Inflammatory macrophage treated with lipopolysaccharide for 4 hours (primary cell): ENCODE results near the gene GRM8.
"Not testable (repeated sequence)": the region's sequence is repeated elsewhere in the genome, so short reads cannot be mapped to it uniquely, and the experiment has no call there.

ENCODE experiments used
- DNase-seq: peaks from one replicate; pipeline ENCODE4 v3.0.0-alpha.2; 2020

The GRM8 gene

DNA sequence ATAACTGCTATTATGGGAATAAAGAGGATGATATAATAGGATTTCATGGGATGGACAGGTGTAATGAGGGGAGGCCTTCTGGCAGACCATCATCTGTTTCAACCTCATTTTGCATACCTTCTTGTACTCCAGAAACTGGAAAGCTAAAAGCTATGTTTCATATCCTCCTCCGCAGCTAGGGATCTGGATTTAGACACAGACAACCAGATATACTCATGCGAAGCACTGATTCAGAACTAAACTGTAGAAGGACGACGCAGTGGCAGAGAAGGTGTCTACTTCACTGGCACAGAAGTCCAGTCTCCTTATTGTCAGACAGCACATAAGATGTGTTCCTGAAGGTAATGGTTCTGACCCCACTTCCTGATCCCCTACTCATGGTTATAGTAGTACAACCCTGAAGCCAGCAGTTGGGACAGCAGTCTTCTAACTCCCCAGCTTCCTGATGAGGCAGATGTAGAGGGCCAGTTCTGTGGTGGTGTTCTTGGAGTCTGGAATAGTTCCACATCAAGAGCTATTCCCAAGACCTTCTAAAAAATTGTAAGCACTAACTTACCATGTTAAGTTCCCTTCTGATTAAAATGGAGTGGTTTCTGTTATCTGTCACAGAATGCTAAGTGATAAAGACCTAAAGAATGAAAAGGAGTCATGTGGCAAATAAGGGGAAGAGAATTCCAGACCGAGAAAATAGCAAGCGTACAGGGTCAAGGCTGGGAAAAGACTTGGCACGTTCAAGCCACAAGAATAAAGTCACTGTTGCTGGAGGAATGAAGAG, 550.3 kb downstream of the GRM8 start:
- DNase-seq = no peak

DNA sequence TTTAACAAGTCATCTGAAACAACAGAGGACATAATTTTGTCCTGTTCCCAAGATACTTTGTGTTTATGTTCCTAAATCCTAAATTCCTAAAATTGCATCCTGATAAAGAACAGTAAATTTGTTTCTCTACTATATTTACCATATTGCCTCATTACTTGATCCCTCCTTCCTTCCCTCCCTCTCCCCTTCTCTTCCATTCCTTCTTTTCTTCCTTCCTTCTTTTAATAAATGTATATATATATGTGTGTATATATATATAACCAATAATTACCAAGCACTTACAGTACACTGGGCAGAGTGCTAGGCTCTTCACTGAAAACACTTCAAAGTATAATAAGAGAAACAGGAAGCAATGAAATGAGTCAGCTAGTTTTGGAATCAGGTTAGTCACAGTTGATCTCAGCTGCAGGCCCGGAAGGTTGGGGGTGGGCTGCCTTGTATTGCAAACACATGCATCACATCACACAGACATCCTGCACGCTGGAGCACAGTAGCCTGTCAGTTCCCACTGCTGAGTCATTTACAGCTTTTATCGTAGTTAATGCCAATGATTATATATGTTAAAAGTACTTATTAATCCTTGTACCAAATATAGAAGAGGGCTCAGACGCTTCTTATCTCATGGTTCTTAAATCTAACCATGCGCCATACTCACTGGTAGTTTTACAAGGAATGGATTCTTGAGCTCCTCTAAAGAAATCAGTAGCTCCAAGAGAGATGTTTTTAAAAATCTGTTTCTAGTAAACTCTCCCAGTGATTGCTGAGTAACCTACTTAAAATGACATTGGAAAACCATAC, 551.7 kb downstream of the GRM8 start:
- peak; percentile 93 for DNase-seq

DNA sequence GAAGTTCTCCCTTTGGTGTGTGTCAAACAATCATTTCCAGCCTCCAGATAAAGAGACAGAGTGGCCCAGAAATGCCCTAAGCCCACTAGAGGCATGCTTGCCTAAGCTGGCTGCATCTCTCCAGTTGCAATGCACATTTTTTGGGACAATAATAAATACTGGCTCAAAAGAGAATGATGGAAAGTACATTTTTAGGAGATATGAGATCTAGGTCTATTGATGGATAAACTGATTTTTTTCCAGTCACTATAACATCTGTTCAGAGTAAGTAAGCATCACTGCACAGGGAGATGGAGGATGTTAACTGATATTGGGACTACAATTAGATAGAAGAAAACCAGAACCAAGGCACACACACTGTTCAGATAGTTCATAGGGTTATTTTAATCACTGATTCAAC, 553.0 kb downstream of the GRM8 start:
- DNase-seq = no peak

DNA sequence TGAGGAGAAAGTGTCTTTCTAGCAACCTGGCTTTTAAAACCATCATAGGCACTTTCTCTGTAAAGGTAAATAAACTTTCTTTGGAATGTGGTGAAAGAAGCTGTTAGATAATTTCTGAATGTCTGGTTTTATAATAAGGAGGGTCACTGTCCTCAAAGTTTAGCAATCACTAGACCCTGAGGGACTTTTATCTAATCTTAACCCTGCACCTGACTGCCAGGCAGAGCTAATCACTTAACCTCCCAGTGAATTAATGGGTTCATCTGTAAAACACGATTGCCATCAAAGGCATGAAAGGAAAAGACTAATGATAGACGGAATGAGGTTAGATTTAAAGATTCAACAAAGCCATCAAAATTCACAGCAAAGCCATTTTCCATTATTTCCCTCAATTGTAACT, 553.8 kb downstream of the GRM8 start:
- no peak for DNase-seq

DNA sequence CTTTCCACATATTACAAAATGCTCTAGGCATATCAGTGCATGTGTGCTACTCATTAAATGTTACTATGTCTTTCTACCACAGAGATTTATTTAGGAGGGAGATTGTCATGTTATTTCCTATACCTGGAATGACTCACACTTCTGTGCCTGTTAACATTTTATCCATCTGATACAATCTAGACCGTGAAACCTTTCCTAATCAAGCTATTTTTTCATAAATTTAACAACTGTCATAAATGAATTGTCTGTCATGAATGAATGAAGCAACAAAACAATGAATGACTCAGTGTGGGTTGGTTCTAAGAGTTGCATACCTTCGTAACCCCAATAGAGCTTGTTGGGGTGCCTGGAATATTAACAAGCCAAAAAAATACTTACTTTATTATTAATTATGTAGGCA, 554.3 kb downstream of the GRM8 start:
- no peak for DNase-seq

DNA sequence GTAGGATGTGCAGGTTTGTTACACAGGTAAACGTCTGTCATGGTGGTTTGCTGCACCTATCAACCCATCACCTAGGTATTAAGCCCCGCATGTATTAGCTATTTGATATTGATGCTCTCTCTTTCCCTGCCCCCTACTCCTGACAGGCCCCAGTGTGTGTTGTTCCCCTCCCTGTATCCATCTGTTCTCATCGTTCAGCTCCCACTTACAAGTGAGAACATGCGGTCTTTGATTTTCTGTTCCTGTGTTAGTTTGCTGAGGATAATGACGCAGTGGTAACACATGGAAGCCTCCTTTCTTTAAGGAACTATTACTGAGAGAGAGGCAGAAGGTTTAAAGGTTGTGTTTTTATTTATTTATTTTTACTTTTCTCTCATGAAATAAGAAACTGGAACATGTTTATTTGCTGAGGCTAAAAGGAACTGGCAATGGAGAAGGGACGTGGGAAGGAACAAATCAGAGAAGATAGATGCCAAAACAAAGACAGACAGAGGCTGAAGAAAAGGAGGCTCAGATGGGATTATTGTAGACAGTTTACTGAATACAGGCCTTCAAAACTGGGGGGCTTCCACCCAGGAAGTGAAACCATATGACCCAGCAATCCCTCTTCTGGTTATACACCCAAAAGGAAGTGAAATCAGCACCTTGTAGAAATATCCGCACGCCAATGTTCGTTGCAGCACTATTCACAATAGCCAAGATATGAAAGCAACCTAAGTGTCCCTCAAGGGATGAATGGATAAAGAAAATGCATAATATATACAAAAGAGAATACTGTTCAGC, 556.3 kb downstream of the GRM8 start:
- DNase-seq = peak; percentile 60

DNA sequence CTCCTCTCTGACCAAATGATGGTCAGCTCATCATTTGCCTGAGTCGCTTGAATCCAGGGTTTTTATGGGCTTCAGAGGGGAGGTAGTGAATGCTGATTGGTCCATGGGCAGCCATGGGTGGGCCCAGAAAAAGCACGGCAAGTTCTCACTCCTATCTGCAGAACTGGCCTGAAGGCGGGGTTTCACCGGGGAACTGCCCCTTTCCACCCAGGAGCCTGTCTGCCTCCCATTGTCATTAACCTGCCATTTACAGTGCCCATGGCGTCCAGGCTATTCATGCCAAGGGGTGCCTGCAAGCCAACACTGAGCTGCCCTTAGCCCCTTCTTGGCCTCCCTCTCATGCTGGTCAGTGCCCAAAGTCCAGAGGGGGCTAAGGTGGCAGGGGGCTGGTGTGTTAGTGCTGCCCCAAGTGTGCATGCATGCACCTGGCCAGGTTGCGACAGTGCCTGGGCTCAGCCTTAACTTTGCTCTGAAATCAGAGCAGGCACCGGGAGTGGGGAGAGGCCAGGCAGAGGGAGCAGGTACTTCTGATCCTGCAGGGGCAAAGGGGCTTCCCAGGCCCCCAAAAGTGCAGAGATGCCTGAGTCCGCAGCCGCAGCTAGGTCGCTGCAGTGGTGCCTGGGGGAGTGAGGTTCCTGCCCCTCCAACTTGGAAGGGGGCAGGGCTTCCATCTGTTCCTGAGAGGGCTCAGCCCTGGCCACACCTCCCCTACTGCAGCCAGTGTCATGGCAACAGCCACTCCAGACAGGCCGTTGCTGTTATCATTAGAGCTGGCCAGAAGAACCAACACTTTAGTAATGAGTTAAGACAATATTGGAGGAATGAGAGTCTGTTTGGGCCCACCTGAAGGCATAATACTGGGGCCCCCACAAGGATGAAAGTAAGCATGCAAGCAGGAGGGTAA, 561.6 kb downstream of the GRM8 start:
- DNase-seq = no peak

DNA sequence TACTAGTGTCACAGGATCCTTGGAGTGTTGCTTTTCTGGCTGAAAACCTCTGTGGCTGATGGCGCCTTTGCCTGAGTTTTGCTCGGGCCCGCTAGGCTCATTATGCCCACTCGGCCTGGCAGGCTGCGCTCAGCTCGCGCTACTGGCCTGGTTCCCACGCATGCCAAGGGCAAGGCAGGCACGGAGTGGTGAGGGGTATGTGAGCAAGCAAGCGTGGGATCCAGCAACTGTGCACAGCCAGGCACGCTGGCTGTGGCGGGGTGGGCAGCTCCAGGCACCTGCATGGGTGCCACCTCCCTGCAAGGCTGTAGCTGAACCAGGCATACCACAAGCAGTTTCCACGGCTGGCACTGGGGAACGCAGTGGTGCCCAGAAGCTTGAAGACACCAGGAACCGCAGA, 562.6 kb downstream of the GRM8 start:
- no peak for DNase-seq

DNA sequence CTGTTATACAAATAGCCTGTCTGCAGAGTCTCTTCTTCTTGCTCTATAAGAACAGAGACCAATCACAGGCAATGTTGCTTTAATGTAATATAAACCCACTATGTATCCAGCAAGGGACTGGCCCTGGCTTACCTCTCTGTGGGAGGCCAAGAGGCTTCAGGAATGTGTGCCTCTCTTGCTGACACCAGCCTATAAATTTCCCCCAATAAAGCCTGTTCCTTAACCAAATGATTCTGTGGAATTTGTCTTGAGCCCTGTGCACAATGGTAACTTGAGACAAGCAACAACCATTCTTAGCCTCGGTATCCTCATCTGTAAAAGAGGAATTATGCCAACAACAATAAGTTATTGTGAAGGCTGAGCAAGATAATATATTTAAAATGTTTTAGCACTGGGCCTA, 563.7 kb downstream of the GRM8 start:
- no peak for DNase-seq

DNA sequence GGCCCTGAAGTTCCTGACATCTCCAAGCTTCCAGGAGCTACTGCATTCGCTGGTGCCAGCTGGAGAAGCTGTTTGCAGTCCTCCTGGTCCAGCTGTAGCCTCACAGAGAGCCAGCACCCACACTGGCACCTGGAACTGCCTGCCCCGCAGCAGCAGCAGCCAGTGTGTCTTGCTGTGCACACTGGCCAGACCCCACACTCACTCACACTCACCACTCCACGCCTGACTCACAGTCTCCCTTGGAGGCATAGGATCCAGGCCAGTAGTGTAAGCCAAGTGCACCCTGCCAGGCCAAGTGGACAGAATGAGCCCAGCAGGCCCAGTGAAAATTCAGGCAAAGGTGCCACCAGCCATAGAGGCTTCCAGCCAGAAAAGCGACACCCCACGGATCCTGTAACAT, 566.3 kb downstream of the GRM8 start:
- DNase-seq = no peak

DNA sequence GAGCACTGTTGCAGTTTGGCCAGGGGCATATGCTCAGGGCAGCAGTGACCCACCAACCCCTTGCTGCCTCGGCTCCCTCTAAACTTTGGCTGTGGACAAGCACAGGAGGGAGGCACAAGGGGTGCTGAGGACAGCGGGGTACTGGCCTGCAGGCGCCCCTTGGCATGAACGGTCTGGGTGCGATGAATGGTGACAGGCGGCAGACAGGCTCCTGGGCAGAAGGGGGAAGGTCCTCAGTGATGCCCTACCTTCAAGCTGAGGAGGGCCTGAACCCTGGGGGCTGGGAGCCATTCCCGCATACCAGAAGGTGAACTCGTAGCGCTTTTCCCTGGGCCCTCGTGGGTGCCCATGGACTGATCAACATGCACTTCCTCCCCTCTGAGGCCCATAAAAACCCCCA, 567.1 kb downstream of the GRM8 start:
- DNase-seq = no peak

DNA sequence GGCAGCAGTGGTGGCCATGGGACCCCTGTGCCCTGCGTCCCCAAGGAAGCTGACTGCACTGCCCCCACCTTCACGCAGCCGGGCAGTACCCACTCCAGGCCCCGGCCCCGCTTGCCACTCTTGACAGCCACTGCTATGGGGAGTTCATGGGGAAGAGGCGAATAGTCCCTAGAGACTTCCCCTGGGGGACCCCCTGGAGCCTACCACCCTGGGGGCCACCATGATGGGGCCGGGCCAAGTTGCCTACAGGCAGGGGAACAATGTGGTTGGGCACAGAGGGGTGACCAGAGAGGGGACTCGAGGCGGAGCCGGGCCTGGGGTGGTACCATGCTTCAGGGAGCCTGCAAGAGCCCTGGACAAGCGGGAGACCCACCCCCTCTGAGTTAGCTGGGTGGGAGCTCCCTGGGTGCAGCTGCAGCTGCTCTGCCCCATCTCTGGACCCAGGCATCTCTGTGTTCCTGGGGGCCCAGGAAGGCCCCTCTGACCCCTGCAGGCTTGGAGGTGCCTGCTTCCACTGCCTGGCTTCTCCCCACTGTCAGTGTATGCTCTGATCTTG, 567.6 kb downstream of the GRM8 start:
- DNase-seq = no peak

DNA sequence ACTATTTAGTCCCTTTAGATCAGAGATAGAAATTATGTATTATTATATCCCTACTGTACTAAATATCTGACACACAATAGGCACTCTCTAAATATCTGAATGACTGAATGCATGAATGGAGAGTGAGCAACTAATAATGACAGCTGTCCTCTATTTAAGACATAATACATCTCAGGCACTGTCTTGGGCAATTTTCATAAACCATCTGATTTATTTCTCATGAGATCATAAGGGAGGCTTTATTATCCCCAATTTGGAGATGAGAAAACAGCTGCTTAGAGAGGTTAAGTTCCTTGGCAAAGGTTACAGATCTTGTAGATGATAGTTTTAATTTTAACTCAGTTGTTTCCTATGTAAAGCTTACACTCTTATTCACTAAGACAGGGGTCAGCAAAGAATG, 570.6 kb downstream of the GRM8 start:
- DNase-seq = no peak

DNA sequence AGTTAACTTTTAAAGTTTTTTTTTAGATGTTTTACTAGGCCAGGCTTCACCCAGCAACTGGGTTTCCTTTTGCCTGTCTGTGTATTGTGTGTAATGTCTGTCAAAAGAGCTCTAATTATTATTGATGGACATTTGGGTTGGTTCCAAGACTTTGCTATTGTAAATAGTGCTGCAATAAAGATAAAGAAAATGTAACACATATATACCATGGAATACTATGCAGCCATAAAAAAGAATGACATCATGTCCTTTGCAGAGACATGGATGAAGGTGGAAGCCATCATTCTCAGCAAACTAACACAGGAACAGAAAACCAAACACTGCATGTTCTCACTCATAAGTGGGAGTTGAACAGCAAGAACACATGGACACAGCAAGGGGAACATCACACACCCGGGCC, 584.0 kb downstream of the GRM8 start:
- DNase-seq = not testable (repeated sequence)

DNA sequence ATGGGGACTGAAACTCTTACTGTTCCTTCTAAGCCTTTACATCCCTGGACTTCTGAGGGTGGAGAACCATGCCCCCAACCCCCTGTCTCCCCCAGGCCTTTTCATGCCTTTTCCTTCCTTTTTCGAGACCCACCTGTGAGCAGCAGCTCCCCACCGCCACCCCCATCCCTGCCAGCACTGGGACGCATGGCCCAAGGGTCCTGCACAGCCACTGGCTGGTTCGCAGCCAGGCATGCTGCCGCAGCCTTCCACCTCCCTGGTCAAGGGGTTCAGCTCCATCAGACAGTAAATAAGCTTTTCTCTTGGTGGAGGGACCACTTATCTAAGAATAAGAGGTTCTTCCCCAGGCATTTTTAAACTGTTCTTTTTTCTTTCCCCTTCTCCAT, 584.4 kb downstream of the GRM8 start:
- no peak for DNase-seq

DNA sequence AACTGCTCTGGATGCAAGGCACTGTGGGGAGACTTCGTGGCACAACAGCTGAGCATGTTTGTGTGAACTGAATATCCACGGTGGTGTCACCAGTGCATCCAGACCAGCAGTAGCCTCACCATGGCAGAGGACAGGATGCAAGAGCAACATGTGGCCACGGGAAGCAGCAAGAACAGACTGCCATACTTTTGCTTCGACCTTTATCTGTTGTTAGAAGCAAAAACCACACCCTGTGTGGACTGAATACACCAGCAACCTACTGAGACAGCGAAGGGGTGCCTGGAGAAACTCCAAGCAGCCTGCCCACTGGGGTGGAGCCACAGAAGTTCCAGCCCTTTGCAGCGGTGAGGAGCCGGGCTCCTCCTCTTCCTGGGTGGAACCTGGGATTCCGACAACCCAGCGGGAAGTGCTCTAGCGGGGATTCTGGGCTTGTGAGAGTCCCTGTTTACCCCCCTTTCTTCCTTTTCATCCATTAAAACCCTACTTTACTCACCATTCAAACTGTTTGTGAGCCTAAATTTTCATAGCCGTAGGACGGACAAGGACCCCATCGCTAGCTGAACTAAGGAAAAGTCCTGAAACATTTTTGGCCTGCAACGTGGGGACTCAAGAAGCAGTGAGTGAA, 584.9 kb downstream of the GRM8 start:
- no peak for DNase-seq

DNA sequence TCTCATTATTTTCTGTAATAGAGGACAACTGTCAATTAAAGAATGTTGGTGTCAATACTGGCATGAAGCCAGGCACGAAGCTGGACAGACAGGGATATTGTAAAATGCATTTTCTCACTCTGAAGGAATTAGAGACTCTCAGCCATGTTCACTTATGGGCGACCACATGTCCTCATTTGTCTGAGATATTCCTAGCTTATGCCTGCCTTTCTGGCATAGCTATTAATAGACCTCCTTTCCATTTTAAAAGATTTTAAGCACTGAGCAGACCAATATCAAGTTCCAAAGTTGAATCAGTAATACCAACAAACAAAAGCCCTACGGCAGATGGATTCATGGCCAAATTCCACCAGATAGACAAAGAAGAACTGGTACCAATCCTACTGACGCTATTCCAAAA, 589.9 kb downstream of the GRM8 start:
- DNase-seq = no peak

DNA sequence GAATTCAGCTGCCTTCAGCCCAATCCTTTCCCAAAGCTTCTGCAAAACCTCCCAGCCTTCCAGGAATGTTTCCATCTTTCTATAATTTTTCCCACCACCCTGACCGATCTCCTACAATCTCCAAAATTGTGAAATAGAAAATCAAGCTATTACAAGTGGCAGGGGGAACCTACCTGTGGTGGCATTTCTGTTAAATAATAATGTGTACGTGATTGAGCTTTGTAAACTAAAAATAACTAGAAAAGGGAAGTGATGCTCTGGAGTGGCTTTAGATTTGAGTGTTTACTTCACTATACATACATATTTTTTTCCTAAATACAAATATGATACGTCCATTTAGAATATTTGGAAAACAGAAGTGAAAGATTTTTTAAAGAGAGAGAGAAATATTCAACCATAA, 593.6 kb downstream of the GRM8 start:
- DNase-seq = no peak

DNA sequence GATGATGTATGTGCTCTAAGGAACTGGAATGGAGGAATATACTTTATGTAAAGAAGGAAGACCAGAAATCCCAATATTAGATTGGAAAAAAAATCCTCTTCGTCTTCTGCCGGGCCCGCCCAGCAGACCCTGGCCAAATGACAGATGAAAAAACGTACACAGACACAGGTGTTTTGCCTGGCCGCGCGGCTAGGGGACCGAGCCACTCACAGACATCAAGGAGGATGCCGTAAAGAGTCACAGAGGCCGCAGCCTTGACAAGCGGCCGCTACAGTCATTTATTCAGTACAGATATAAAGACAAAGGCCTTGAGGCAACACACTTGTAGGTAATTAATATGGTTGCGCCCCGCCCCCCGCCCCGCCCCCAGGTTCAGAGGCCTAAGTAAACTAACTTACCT, 594.1 kb downstream of the GRM8 start:
- DNase-seq = no peak

DNA sequence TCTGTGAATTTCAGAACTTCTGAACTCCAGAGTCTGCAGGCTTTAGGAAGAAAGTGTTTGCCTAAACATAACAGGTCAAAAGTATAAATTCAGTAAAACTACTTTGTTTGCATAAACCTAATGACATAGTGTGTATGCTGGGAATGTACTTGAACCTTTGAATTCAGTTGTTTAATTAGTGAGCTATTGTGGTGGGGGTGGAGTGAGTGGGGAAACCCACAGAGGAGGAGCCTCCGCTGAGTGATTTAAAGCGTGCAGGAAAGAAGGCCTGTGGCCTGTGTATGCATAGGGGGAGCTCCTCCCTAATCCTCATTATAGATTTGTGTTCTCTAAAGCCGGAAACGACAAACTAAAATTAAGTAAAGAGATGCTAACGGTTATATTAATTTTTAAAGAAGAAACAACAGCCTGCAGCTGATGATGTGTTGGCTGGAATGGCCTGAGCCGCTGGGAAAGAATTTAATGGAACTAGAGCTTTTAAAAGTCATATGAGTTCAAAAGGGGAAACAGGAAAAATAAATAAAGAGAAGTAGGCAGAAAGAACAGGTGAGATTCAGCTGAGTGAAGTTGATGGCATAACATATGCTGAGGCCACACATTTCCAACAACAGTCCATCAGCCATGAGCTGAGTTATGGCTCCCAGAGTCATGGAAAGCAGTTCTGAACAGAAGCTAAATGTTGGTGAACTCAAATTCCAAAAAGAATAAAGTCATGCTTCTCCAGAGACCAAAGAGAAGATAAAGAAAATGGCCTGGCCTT, 595.0 kb downstream of the GRM8 start:
- no peak for DNase-seq

DNA sequence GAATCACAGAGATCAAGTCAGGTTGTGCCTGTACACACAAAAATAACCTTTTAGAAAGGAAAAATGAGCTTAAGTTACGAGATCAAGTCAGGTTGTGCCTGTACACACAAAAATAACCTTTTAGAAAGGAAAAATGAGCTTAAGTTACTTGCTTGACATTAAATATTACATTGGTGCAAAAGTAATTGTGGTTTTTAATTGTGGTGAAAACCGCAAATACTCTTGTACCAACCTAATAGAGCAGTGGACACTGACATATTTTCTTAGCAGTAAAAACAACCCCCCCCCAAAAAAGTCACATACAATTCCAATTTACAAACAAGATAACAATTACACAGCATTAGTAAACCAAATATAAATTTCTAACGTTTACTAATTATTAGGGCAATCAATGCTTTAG, 595.6 kb downstream of the GRM8 start:
- DNase-seq = no peak
